Hypothalamus (tissue), 51 donors: ENCODE data around the gene HERPUD1.
"Not testable (repeated sequence)": the region's sequence is repeated elsewhere in the genome, so short reads cannot be mapped to it uniquely, and the experiment has no call there.

ENCODE experiments used
- DNase-seq, 51 donors: peaks; one replicate each; lab custom pipeline; 2025; lab: John Stamatoyannopoulos, UW

Gene HERPUD1, protein sequence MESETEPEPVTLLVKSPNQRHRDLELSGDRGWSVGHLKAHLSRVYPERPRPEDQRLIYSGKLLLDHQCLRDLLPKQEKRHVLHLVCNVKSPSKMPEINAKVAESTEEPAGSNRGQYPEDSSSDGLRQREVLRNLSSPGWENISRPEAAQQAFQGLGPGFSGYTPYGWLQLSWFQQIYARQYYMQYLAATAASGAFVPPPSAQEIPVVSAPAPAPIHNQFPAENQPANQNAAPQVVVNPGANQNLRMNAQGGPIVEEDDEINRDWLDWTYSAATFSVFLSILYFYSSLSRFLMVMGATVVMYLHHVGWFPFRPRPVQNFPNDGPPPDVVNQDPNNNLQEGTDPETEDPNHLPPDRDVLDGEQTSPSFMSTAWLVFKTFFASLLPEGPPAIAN

GRCh38 chr16:56931892-56932720, at the start of gene HERPUD1:
HERPUD1 (plus strand) TSS chr16:56932142; CDS start chr16:56932245, 103 bp downstream.
- DNase-seq, result peak; percentile 69 to 100 (median 98)

DNA sequence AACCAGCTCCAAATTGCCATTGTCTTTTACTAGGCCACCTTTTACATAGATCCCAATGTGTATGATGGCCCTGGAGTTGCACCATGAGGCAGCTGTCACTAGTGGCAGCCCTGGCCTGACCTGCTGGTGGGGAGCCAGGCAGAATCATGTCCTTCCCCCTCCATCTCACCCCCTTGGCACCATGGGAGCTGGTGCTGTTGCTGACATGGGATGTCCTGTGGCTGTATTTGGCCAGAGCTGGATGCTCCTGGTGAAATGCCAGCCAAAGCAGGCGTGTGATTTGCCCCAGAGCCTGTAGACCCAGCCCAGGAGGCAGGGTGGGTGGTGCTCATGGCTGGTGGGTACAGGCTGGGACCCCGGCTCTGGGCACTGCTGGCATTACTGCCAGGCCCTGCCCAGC, 48.4 kb upstream of the HERPUD1 start:
- no peak for DNase-seq

DNA sequence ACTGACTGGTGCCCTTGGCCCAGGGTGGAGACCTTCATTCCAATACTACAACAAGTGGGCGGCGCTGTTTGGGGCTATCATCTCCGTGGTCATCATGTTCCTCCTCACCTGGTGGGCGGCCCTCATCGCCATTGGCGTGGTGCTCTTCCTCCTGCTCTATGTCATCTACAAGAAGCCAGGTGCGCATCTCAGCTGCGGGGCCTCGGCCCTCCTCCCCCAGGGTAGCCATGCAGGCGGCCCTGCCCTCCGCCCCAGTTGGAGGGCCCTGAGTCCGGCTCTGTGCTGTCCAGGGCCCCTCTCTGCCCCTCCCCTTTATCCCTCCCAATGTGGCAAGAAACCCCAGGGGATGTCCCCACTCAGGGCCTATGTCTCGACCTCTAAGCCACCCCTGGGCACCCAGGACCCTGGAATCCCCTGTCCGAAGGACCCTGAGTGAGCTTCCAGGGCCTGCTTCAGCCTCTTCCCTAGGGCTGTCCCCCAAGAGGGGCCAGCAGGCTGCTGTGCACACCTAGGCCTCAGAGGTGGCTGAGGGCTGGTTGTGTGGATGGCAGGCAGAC, 47.8 kb upstream of the HERPUD1 start:
- no peak for DNase-seq

DNA sequence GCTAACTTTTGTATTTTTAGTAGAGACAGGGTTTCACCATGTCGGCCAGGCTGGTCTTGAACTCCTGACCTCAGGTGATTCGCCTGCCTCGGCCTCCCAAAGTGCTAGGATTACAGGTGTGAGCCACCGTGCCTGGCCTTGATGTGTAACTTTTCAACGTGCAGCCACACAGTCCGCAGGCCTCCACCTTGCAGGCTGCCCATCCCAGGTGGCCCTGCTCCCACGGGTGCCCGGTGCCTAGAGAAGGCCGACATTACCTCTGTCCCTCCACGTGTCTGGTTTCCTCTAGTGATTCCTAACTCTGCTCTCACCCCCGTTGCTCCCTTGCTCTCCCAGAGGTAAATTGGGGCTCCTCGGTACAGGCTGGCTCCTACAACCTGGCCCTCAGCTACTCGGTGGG, 47.0 kb upstream of the HERPUD1 start:
- not testable (repeated sequence) for DNase-seq

GRCh38 chr16:56885446-56886162, 46.3 kb upstream of the HERPUD1 start:
- no peak for DNase-seq

GRCh38 chr16:56886296-56886695, 45.6 kb upstream of the HERPUD1 start:
- DNase-seq, result no peak

- no peak for DNase-seq
Observed at GRCh38 chr16:56886826-56887225, 45.1 kb upstream of the HERPUD1 start.

GRCh38 chr16:56888806-56889205, 43.1 kb upstream of the HERPUD1 start:
- no peak for DNase-seq

- DNase-seq, result no peak
Observed at GRCh38 chr16:56889206-56889605, 42.7 kb upstream of the HERPUD1 start.

- DNase-seq, result no peak
Observed at GRCh38 chr16:56891685-56892084, 40.3 kb upstream of the HERPUD1 start.

- no peak for DNase-seq
Observed at GRCh38 chr16:56892705-56893104, 39.2 kb upstream of the HERPUD1 start.

DNA sequence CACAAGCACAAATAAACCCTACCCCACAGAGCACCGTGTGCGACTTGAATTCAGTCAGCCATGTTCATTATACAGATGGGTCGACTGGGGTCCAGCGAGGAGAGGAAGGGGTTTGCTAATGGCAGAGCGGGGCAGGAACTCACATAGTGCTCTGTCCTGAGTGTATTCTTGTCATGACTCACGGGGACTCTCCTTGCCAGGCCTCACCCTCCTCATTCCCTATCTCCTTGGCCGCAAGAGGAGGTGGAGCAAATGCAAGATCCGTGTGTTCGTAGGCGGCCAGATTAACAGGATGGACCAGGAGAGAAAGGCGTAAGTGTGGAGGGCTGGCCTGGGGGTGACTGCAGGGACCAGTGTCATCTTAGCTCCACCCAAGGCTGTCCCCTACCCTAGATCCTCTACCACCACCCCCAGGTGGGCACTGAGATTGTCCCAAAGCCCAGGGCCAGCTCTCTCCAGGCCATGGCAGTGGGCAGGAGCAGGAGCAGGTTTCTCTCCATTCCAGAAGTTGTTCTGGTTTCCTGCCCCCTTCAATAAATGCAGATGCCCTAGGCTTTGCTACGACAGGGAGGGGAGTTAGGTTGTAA, 37.5 kb upstream of the HERPUD1 start:
- no peak for DNase-seq

GRCh38 chr16:56895813-56896212, 36.1 kb upstream of the HERPUD1 start:
- DNase-seq, result no peak

GRCh38 chr16:56896244-56896643, 35.7 kb upstream of the HERPUD1 start:
- DNase-seq, result no peak

- no peak for DNase-seq
Observed at GRCh38 chr16:56897026-56897799, 34.7 kb upstream of the HERPUD1 start.

- DNase-seq, result no peak
Observed at GRCh38 chr16:56898847-56899246, 33.1 kb upstream of the HERPUD1 start.

DNA sequence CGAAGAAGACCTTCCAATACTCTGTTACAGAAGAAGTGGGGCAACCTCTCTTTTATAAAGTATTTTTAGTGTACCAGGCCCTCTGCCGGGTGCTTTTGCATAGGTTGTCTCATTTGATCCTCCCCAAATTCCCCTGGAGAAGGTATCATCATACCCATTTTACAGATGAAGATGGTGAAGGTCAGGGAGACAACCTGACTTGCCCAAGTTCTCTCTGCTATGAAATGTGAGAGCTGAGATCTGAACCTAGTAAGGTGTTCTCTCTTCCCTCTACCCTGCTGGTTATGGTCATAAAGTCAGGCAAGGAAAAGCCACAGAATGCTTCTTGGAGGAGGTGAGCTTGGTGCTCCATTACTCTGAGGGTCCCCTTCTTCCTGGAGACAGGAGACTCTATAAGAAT, 28.1 kb upstream of the HERPUD1 start:
- DNase-seq, result no peak

DNA sequence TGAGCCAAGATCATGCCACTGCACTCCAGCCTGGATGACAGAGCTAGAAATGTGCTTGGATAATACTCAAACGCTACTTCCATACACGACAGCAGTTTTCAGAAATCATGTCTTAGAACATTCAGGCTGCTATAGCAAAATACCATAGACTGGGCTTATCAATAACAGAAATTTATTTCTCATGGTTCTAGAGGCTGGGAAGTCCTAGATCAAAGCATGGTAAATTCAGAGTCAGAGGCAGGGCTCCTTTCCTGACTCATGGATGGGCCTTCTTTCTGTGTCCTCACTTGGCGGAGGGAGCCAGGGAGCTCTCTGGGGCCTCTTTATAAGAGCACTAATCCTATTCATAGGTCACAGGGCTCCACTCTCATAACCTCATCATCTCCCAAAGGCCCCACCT, 24.5 kb upstream of the HERPUD1 start:
- DNase-seq, result no peak

- no peak for DNase-seq
Observed at GRCh38 chr16:56909527-56909979, 22.4 kb upstream of the HERPUD1 start.

DNA sequence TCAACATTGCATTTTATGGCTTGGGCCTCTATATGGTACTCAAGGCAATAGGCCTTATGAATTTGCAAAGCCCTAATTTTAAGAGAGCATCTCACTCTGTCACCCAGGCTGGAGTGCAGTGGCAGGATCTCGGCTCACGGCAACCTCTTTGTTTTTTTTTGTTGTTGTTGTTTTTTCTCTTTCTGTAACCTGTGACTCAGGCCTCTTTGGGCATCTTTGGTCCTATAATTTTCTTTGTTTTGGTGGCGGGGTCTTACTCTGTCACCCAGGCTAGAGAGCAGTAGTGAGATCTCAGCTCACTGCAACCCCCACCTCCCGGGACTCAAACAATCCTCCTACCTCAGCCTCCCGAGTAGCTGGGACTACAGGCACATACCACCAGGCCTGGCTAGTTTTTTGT, 21.8 kb upstream of the HERPUD1 start:
- no peak for DNase-seq
